Spleen (tissue), 11 donors: ENCODE measurements around the gene FBXO17. TPM values are rescaled to one million over a fixed set of nuclear protein-coding genes. Genes with fewer than 3 reads are reported as not detected.

ENCODE experiments used
- DNase-seq: peaks from one replicate; pipeline ENCODE4 v3.0.0-alpha.2; 2020
- H3K27ac ChIP-seq, 8 donors: fragments of 200-600 bp; sonication (generic) in 7 of 8; 1 replicate in 4 of 8; 2 replicates in 4 of 8; pipeline versions ENCODE4 v1.5.0 to v1.8.0; 2016 to 2021; ENCODE audit warnings: inconsistent platforms in 4 of 8, mild to moderate bottlenecking in 4 of 8, moderate library complexity in 1 of 8
- H3K27me3 ChIP-seq, 7 donors: fragments of 200-600 bp; sonication (generic) in 6 of 7; replicated peaks in 1 of 7; 1 replicate in 4 of 7; 2 replicates in 3 of 7; pipeline versions ENCODE4 v1.5.0 to v1.8.0; 2016 to 2021; ENCODE audit warnings: inconsistent platforms in 3 of 7, mild to moderate bottlenecking in 1 of 7
- H3K36me3 ChIP-seq, 6 donors: fragments of 200-600 bp; sonication (generic) in 5 of 6; 1 replicate in 4 of 6; 2 replicates in 2 of 6; pipeline versions ENCODE4 v1.5.0 to v1.8.0; 2016 to 2021; ENCODE audit warnings: inconsistent platforms in 2 of 6
- H3K4me1 ChIP-seq, 6 donors: fragments of 200-600 bp; sonication (generic) in 5 of 6; 1 replicate in 3 of 6; 2 replicates in 3 of 6; pipeline versions ENCODE4 v1.5.0 to v1.8.0; 2016 to 2021; ENCODE audit warnings: inconsistent platforms in 3 of 6
- H3K4me3 ChIP-seq, 8 donors: fragments of 200-600 bp; sonication (generic) in 7 of 8; 1 replicate in 4 of 8; 2 replicates in 4 of 8; pipeline versions ENCODE4 v1.5.0 to v1.8.0; 2016 to 2021; ENCODE audit warnings: inconsistent platforms in 4 of 8, mild to moderate bottlenecking in 4 of 8, moderate library complexity in 2 of 8
- H3K9me3 ChIP-seq, 8 donors: fragments of 200-600 bp; sonication (generic) in 7 of 8; 1 replicate in 4 of 8; 2 replicates in 4 of 8; pipeline versions ENCODE4 v1.5.0 to v1.8.0; 2016 to 2021; ENCODE audit warnings: inconsistent platforms in 4 of 8
- CTCF ChIP-seq, 11 experiments: fragments of 200-600 bp in 7 of 11; fragments of 450-650 bp in 4 of 11; sonication (generic) in 4 of 11; IDR thresholded peaks in 8 of 11; conservative IDR thresholded peaks in 3 of 11; 1 replicate in 7 of 11; 2 replicates in 4 of 11; pipeline versions ENCODE4 v1.4.0 to v1.8.0; 2016 to 2021; ENCODE audit warnings: antibody characterized with exemption in 11 of 11, inconsistent platforms in 4 of 11, mild to moderate bottlenecking in 1 of 11
- POLR2A ChIP-seq, 3 donors: fragments of 450-650 bp; IDR thresholded peaks; one replicate each; pipeline ENCODE4 v1.5.1; 2017; ENCODE audit warnings: antibody characterized with exemption in 3 of 3, mild to moderate bottlenecking in 1 of 3
- POLR2AphosphoS5 ChIP-seq, 3 donors: sonication (generic); formaldehyde crosslinking; IDR thresholded peaks; one replicate each; pipeline ENCODE4 v1.5.1; 2017; ENCODE audit warnings: antibody characterized with exemption in 3 of 3
- WGBS, 5 donors: extraction: QIAGEN DNeasy Blood & Tissue Kit in 3 of 5; methylation state at CpG; one replicate each; pipeline versions ENCODE4 v1.1.5 to v1.1.7; 2013 to 2018; 5-methylcytosine and 5-hydroxymethylcytosine counted together
- intact Hi-C: fragments of 100-400 bp; cut with DNase I; formaldehyde crosslinking; loops from one replicate; pipeline ENCODE4 v1.15.0; 2023; ENCODE audit warnings: low total_unique reads
- polyA plus RNA-seq, 3 donors: library from polyadenylated mRNA; stranded (reverse); fragments of 200-250 nt; gene quantifications; one replicate each; pipeline ENCODE4 v1.2.1, GENCODE V29; 2013
- total RNA-seq, 7 donors: library from RNA; depleted of rRNA in 3 of 7; stranded (reverse); fragments of >200 nt in 3 of 7; fragmentation: NEBNext Ultra II Directional in 4 of 7; extraction: Animal tissue kit (Norgen Biotek cat#: 25700) in 4 of 7; gene quantifications; one replicate each; pipeline versions ENCODE4 v1.1.0 to v1.2.1, GENCODE V29; 2016 to 2021
- donor health status: healthy with polysubstance abuse.
- donor health status: DM: no; HTN: no; CAD: no; lungs with moderate emphysema.
- donor health status: DM: no; HTN: no; CAD: no.
- donor health status: Bipolar disorder and iron deficiency.
- donor health status: healthy.
- donor health status: DM: no; HTN: no; CAD: no.
- donor health status: DM: yes; HTN: yes; CAD: no.

FBXO17 gene
- total and polyA plus RNA-seq, 10 donors = 0.91 to 7.7 (median 4.9) TPM

- Histone ChIP-seq H3K27me3 (peaks cover 0 to 4% (median 0%) of the 10 kb centered on the region in 7 donors), H3K4me1 (peaks cover 0 to 8% (median 2%) of the 10 kb centered on the region in 6 donors), H3K36me3 (peaks cover 0 to 7% (median 0%) of the 10 kb centered on the region in 6 donors), H3K27ac (peak overlapping the region in 6 of 8 donors; percentile 32 to 72 (median 66)), H3K9me3 (peaks cover 0 to 10% (median 8%) of the 10 kb centered on the region in 8 donors), H3K4me3 (no peak overlapping the region)
- DNase-seq = no peak
- 23 to 38% (median 33%) methylated on average over 5 of the region's 5 CpGs for WGBS, 5 donors
- TF ChIP-seq CTCF (IDR thresholded peaks at IDR 0.05 in 8 of 11, conservative IDR thresholded peaks at IDR 0.05 in 3 of 11) (no peak), POLR2AphosphoS5 (IDR thresholded peaks at IDR 0.05) (no peak), POLR2A (IDR thresholded peaks at IDR 0.05) (no peak)
- intact Hi-C loops = loop anchor here (10.0 kb wide), 1 partner anchor 305 kb away; no protein-coding TSS in a partner anchor
These were observed 35.6 kb downstream of the FBXO17 start for GRCh38 chr19:38939957-38940356.

DNA sequence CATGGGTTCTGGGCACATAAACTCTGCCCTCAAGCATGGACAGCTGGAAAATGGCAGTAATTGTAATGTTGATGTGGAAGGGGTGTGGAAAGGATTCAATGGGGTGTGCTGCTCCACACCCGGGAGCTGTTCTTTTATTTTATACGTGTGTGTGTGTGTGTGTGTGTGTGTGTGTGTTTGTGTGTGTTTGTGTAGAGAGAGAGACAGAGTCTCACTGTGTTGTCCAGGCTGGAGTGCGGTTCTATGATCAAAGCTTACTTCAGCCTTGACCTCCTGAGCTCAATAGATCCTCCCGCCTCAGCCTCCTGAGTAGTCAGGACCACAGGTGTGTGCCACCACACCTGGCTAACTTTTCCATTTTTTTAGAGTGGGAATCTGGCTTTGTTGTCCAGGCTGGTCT is 42.0 kb downstream of the FBXO17 start:
- DNase-seq = no peak
- WGBS, 5 donors = 56 to 94% (median 92%) methylated on average over 4 of the region's 4 CpGs

GRCh38 chr19:38932425-38933179 is 42.9 kb downstream of the FBXO17 start:
- Histone ChIP-seq H3K27me3 (no peaks in the 10 kb centered on the region), H3K36me3 (peaks cover 0 to 37% (median 10%) of the 10 kb centered on the region in 6 donors), H3K4me1 (peaks cover 16 to 63% (median 40%) of the 10 kb centered on the region in 6 donors), H3K4me3 (no peak overlapping the region), H3K9me3 (peaks cover 0 to 14% (median 10%) of the 10 kb centered on the region in 8 donors), H3K27ac (peak overlapping the region in 1 of 8 donors; percentile 4)
- 86 to 88% (median 87%) methylated on average over 10 to 29 of the region's 29 CpGs for WGBS, 5 donors
- intact Hi-C loops = loop anchor here (10.0 kb wide), 1 partner anchor 298 kb away; no protein-coding TSS in a partner anchor
- no peak for DNase-seq
- TF ChIP-seq POLR2A (IDR thresholded peaks at IDR 0.05) (no peak), CTCF (IDR thresholded peaks at IDR 0.05 in 8 of 11, conservative IDR thresholded peaks at IDR 0.05 in 3 of 11) (peak in 6 of 11 experiments; percentile 23 to 52 (median 37)), POLR2AphosphoS5 (IDR thresholded peaks at IDR 0.05) (no peak)

More for the DNA sequence above, 42.0 kb downstream of the FBXO17 start:
- TF ChIP-seq CTCF (IDR thresholded peaks at IDR 0.05 in 8 of 11, conservative IDR thresholded peaks at IDR 0.05 in 3 of 11) (no peak), POLR2A (IDR thresholded peaks at IDR 0.05) (no peak), POLR2AphosphoS5 (IDR thresholded peaks at IDR 0.05) (no peak)
- Histone ChIP-seq H3K27ac (no peak overlapping the region), H3K4me1 (peaks cover 16 to 54% (median 35%) of the 10 kb centered on the region in 6 donors), H3K9me3 (peaks cover 0 to 14% (median 10%) of the 10 kb centered on the region in 8 donors), H3K27me3 (no peaks in the 10 kb centered on the region), H3K4me3 (no peak overlapping the region), H3K36me3 (peaks cover 0 to 37% (median 10%) of the 10 kb centered on the region in 6 donors)
- intact Hi-C loops = loop anchor here (10.0 kb wide), 1 partner anchor 299 kb away; no protein-coding TSS in a partner anchor

- Histone ChIP-seq H3K27ac (peak overlapping the region in 7 of 8 donors; percentile 81 to 93 (median 88)), H3K4me3 (peak overlapping the region; percentile 51 to 82 (median 72)), H3K36me3 (peaks cover 0 to 37% (median 10%) of the 10 kb centered on the region in 6 donors), H3K27me3 (no peaks in the 10 kb centered on the region), H3K9me3 (peaks cover 0 to 14% (median 10%) of the 10 kb centered on the region in 8 donors), H3K4me1 (peaks cover 16 to 73% (median 40%) of the 10 kb centered on the region in 6 donors)
- TF ChIP-seq POLR2A (IDR thresholded peaks at IDR 0.05) (no peak), CTCF (IDR thresholded peaks at IDR 0.05 in 8 of 11, conservative IDR thresholded peaks at IDR 0.05 in 3 of 11) (no peak), POLR2AphosphoS5 (IDR thresholded peaks at IDR 0.05) (no peak)
- WGBS, 5 donors = 24 to 46% (median 35%) methylated on average over 8 of the region's 8 CpGs
- no peak for DNase-seq
- intact Hi-C loops = loop anchor here (10.0 kb wide), 1 partner anchor 297 kb away; no protein-coding TSS in a partner anchor
These were observed 44.1 kb downstream of the FBXO17 start for GRCh38 chr19:38931521-38931793.
